Astrocyte of the hippocampus (primary cell): ENCODE measurements around the gene TMEM245.
A peak's percentile ranks its signal among the peaks of the same experiment; 100 is the strongest.
"Not testable (repeated sequence)": the region's sequence is repeated elsewhere in the genome, so short reads cannot be mapped to it uniquely, and the experiment has no call there.

Experiments used
- DNase-seq: peaks from one replicate; pipeline ENCODE4 v3.0.0; 2011; ENCODE audit warnings: low read depth, low spot score

The TMEM245 gene

DNA sequence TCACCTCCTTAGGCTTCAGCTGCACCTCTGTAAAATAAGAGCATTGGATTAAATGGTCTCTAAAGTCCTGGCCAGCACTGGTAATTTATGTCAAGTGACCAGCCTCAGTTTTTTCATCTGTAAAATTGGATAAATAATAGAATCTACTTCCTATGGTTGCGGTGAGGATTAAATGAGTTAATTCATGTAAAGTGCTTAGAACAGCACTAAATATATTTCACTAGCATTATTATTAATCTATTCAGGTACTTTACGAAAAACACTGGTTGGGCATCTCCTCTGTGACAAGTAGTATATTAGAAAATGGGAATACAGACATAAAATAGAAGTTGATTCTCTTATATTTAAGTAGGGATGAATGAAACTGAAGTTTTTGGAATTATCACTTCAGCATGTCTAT is 13.8 kb upstream of the TMEM245 start:
- no peak for DNase-seq

DNA sequence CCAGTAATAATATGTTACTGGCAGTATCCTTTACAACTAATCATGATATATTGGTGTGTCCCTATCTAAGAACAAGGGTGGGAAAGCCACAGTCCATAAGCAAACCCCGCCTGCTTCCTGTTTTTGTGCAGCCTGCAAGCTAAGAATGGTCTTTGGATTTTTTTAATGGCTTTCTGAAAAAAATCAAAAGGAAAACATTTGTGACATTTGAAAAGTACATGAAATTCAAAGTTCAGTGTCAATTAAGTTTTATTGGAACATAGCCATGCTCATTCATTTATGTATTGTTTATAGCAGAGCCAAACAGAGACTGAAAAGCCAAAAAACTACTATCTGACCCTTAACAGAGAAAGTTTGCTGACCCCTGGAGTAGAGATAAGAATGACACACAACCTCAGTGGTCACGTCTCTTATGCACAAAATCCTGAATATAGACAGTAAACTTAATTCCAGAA is 12.8 kb upstream of the TMEM245 start:
- no peak for DNase-seq

DNA sequence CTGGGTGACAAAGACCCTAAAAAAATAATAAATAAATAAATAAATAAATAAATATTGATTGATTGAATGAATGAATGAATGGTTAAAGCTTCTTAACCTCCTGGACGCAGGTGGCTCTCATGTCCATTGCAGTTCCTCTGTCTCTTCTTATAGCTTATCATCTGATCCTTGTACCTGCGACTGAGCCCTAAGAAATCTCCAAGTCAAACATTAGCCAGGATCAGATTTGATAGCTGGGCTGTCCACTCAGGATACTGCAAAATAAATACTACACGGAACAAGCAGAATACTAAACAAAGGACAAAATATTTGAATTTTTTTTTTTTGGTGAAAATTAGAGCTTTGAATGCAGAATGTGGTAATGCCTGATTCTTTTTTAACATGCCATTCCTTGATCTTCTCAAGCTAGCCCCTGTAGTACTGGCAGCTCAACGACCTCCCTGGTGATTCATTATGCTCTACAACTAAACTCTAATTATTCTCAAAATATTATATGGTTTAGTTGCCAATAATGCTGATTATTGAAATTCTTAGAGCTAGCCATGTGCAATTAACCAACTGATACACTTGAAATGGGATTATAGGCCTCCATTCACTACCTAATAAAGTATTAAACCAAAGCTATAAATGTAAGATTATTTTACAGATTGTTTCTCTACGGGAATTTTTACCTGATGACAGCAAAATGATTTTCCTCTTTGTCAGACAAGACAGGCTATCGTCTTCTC is 9.9 kb upstream of the TMEM245 start:
- DNase-seq: no peak

DNA sequence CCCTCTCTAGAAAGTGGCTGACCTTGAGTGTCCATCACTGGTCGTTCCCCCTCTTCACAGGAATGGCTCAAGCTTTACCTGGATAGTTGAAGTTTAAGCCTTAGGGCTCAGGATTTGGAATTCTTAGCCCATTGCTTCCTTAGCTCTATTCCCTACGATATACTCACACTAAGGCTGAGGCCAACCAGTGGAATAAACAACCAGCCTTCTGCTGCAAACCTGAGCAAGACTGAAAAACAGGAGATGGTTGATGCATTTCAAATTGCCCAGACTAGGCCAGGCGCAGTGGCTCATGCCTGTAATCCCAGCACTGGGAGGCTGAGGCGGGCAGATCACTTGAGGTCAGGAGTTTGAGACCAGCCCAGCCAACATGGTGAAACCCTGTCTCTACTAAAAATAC is 6.9 kb upstream of the TMEM245 start:
- DNase-seq: not testable (repeated sequence)

DNA sequence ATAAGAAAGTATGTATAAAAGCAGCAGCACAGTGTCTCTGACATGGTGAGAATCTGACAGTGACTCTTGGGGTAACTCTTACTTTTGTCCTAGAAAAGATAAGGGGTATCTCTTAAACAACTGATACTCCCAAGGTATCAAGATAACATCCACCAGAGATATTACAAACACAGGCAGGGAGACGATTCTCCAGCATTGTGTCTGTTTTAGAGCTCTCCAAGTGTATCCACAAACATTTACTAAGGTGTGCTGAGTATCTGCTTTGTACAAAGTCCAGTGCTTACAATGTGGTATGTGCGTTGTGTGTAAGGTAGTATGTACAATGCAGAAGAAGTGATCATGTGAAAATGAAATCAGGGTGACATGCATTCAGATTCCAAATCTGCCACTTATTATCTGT is 4.4 kb upstream of the TMEM245 start:
- DNase-seq: no peak

DNA sequence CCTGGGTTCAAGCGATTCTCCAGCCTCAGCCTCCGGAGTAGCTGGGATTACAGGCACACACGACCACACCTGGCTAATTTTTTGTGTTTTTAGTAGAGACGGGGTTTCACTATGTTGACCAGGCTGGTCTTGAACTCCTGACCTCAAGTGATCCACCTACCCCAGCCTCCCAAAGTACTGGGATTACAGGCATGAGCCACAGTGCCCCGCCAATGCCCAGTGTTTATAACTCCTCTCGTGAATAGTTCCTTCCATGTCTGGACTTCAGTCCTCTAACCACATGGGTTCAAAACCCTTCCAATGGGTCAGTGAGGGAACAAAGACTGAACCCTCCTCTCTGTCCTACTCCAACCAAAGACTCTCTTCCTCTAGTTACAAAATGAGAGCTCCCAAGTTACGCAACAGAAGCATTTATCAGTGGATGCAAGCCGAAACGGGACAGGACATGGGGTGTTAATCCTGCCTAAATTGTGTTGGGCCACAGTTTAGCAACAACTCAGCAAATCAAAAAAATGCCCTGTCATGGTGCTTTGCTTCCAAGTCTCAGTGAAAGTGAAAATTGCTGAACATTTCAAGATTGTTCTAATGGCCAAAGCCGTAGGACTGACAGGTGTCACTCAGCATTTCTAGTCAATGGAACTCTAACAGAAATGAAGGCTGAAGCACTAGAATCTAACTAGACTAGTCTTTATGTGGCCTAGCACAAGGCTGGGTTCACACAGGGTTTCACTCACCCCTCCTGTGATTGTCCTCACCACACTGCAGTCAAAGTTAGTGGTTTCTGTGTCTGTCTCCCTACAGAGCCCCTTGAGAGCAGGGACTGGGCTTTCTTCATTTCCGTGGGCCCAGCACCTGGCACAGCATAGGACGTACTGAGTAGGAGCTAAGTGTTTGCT is 3.2 kb upstream of the TMEM245 start:
- DNase-seq: no peak

DNA sequence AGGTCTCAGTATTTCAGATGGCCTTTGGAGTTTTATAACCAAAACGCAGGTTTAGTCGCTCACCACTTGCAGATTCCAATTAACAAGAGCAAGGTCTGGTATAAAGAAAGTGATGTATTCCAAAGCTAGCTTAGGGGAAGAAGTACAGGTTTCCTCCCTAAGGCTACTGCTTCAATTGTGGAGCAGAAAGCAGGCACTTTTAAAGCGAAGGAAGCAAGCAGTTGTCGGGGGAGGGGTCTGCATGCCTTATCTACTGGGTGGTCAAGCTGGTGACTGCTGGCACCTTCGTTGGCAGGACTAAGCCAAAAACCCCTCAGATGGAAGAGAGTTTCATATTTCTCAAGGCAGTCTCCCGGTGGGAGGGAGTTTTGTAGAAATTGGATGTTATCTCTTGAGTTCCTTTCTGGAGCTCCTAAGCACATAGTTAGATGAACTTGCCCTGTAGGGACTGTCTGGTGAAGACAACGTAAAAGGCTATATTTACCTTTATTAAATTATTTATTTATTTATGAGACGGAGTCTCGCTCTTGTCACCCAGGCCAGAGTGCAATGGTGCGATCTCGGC is 1.6 kb upstream of the TMEM245 start:
- DNase-seq: no peak

DNA sequence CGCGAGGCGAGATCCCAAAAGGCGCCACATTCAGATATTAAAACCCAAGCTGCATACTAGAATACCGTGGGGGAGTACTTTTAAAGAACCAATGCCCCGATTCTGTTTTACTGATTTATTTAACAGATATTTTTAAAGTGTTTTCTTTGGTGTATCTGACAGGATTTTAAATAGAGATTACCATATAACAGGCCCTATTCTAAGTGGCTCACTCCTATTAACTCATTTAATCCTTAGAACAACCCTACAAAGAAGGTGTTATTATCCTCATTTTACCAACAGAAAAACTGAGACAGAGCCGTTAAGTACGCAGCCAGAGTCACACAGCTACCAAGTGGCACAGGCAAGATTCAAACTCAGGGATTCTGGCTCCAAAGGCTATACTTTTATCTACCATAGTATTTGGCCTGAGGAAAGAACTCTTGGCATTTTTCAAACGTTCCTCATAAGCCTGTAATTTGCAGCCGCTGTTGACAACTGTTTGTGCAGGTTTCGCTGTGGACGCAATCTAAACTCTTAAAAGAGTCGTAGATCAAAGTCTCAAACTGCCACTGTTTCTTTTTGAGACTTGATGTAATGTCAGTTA is 550 bp upstream of the TMEM245 start:
- DNase-seq: no peak

DNA sequence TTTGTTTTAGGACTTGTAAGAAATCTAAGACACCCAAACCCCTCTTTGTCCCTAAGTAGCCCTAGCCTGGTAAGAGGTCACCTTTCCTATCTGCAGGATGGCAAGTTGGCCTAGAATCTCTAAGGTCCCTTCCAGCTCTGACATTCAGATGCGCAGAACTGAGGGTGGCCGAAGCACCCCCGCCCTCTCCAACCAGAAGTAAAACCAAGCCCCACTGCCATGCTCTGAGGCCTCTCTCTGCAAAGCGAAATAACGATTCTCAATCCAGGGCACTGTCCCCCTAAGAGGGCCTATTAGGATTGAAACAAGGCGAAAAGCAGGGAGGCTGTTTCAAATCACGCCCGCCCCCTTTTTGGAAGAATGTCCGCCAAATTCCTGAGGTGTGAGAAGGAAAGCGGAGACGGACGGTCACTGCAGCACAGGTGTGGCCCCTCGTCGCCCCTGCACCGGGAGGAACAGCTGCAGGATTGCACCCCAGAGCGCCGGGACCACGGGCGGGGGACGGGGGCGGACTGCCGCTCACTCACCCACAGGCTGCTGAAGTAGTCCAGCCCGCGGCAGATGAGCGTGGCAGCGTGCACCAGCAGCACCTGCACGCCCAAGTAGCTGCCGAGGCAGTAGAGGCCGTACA is 824 bp downstream of the TMEM245 start:
- DNase-seq: no peak

DNA sequence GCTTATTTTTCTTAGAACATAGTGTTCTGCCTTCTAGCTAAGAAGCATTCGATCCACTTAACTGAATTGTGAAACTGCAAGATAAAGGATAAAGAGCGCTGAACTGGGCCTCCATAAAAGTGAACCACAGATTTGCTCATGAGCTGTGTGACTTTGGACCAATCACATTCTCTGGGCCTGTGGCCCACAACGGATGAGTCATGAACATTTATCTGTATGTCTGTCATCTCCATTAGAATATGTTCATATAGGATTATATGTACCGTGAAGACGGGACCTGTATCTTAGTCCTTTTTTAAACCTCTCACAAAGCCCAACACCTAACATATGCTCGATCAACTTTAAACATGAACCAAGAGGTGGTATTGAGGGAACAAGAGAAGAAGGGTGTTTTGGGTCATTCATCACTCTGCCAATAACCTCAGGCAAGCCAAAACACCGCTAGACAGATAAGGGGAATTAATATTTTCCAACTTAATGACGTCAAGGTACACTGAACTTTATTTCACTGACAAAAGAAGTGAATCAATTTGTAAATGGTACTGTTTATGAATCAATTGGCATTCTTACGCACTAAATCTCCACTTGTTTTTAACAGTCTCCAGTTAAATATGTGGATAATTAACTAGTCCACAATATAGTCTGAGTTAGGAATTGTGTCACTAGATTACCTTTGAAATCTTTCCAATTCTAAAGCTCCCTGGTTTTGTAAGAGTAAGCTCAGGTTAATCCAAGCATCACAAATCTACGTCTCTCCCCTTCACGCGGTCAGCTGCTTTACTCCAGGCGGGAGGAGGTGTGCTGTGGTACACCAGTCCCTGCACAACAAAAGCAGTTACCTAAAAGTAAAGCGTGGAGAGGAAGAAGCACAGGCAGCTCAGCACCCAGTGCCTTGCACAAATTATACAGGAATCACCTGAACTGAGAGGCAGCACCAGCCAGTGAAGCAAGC is 1.6 kb downstream of the TMEM245 start:
- peak; percentile 60 for DNase-seq

DNA sequence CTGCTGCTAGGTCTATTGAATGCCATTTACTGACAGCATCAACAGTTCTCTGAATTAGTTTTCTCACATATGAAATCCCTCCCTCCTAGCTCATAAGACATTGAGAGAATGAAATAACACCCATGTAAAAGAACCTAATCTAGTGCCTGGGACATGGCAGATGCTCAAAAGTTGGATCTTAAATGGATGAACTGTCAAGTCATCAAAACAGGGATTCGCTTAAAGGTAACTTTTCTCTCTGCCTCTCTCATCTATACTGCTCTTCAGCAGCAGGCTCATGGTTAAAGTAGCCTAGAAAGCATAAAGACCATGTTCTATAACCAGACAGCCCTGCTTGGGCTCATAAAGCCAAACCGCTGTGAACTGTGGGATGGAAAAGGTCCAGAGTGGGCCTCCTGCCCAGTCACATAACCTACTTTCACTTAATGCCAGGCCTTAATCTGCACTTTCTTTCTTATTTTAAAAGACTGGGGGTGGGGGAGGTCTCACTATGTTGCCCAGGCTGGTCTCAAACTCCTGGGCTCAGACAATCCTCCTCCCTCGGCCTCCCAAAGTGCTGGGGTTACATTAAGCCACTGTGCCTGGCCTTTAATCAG is 3.7 kb downstream of the TMEM245 start:
- DNase-seq: peak; percentile 82

DNA sequence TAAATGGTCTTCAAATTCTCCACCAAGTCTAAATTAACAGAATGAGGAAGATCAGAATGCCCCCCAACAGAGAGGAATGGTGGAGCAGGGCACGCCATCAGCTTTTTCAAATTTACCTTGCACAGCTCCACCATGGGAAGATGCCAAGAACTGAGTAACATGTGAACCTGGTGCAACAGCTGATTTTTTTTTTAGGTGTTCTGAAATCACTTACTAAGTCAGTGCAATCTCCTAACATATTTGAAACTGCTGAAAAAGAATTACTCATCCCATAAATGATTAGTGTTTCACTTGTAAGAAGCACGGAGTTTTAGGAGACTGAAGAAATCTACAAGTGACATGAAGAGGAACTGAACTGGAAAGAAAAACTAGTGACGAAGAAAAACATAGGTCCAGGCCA is 5.1 kb downstream of the TMEM245 start:
- DNase-seq: peak; percentile 16

DNA sequence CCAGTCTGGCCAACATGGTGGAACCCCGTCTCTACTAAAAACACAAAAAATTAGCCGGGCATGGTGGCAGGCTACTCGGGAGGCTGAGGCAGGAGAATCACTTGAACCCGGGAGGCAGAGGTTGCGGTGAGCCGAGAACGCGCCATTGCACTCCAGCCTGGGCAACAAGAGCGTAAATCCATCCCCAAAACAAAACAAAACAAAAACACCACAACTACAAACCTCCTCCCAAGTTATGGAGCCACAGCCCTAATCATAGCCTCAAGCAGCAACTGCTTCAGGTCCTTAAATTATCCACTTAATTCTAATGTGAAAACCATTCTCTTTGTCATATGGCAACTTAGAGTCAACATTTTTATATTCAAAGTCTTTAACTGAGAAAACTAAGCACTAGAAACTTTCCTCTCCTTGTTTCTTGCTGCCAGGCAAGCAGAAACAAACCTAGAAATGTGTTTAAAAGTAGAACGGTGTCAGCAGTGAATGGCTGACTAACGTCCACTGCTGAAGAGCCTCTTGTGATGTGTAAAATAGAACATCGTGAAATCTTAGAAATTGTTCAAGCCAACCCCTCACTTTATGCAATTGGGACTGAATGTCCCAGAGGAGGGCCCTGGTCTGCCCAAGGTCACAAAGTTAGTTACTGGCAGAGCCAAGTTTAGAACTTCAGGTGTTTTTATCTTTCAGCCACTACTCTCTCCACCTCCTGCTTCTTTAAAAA is 5.7 kb downstream of the TMEM245 start:
- no peak for DNase-seq

DNA sequence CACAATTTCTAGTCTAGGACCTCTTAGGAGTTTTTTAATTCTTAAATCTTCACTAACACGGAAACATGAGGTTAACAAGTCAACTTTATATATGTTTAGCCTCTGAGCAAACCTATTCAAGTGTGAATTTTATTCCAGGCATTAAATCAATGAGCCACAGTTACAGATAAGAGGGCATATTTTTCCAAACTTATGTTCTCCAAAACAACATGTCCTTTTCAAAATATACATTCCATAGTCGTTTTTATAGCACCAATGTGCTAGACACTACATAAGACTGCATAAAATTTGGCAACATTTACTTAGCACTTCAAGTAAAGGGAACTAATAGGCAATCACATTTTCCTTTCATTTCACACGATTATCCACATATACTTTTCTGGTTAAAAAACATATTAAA is 6.5 kb downstream of the TMEM245 start:
- no peak for DNase-seq

DNA sequence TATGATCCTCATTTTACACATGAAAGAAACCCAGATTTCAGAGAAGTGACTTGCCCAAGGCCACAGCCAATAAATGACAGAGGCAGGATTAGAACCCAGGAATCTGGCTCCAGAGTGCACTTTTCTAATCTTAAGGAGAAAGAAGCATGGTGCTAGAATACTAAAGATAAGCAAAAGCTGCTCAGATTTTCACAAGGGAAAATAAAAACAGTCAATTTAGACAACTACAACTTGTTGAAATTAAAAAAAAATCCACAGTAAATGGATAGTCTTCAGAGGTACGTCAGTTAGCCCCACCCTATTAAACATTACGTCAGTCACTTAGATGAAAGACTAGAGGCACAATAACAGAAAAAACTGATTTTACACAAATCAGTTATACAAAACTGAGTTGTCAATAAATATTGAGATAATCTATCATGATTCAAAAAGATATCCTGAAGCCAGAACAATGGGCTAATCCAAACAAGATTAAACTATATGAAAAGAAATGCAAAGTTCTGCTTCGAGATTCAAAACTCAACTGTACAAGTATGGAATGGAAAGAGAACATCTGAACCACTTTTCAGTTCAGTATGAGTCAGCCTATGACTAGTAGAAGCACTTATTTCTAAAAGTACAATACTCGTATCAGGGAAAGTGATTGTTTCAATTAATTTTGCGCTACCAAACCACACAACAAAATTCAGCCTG is 9.3 kb downstream of the TMEM245 start:
- peak; percentile 56 for DNase-seq

DNA sequence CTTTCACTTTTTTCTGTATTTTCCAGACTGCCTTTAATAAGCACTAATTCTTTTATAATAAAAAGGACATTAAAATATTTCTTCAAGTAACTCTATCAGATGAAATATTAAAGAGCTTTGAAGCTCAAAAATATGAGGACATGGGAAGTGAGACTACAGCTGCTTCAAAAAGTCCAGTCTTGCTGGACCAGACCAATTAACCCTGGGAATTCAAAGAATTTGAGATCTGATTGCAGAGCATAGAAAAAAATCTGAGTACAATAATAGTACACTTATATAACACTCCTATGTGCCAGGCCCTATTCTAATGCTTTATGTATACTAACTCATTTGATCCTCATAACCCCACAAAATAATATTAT is 9.8 kb downstream of the TMEM245 start:
- peak; percentile 32 for DNase-seq

DNA sequence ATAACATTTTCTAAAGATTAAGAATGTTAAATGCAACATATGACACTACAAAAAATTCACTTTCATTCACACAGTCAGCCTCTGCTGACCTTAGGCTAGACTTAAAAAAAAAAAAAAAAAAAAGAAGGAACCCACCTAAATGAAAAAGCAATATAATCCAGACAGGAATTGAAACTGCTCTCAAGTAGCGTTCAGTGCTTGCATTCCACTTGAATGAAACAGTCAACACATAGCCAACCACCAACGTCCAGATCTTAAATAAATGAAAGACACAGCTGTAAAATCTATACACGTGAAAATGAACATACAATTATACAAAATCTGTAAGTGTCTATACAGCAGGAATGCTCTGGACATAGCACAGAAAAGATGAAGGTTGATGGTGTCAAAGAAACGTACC is 11.4 kb downstream of the TMEM245 start:
- DNase-seq: peak; percentile 51

DNA sequence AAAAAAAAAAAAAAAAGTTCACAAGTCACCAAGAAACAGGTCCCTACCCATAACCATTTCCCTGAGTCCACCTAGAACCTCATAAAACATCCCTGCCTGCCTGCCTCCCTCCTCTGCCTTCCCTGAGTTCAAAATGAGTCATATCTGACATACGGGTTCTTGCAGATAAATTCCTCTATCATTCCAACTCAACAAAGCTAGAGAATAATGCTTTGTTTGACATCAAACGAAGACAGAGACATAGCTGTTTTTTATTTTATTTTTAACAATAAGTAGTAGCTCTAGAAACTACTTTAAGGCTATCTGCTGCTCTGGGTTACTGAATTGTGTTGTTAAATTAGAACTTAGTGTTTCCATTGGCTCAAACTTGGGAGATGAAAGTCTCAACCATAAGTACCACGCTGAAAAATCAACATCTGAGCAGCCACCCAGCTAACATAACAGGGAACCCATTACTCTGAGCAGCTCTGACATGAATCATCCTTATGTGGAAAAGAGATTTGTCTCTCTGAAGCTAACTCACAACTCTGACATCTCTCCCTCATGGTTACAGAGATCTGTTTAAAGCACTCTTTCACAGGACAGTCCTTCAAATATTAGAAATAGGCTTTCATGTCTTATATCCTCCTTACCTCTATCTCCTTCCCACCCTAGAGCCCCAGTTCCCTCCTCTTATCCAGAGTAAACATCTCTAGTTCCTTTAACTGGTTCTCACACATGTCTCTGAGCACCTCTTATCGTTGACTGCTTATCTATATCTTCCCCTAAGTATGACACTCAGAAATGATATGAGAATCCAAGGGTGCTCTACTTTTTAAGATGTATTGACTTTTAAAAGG is 12.1 kb downstream of the TMEM245 start:
- DNase-seq: peak; percentile 63
